Loucy (cell line): ENCODE results near the gene BCL2L11.

Source experiments
- H2AFZ ChIP-seq: fragments of 200-600 bp; sonication (generic); 2 replicates; pipeline ENCODE4 v1.6.0; 2016; ENCODE audit warnings: antibody characterized with exemption, mild to moderate bottlenecking, low read length, moderate library complexity
- H3F3A ChIP-seq: fragments of 200-600 bp; 2 replicates; pipeline ENCODE4 v1.6.0; 2016; ENCODE audit warnings: antibody characterized with exemption, low read depth, mild to moderate bottlenecking
- H3K27me3 ChIP-seq: fragments of 200-600 bp; sonication (generic); 2 replicates; pipeline ENCODE4 v1.6.1; 2014; ENCODE audit warnings: low read length, mild to moderate bottlenecking; ENCODE audit not compliant: insufficient read depth, poor library complexity, severe bottlenecking
- H3K36me3 ChIP-seq: fragments of 200-600 bp; sonication (generic); 2 replicates; pipeline ENCODE4 v1.6.1; 2016; ENCODE audit warnings: low read length; ENCODE audit not compliant: insufficient read depth
- H3K4me1 ChIP-seq: fragments of 200-600 bp; sonication (generic); 2 replicates; pipeline ENCODE4 v1.5.1; 2014; ENCODE audit warnings: low read length, mild to moderate bottlenecking; ENCODE audit not compliant: insufficient read depth, poor library complexity, severe bottlenecking
- H3K4me2 ChIP-seq: fragments of 200-600 bp; sonication (generic); 2 replicates; pipeline ENCODE4 v1.6.0; 2014; ENCODE audit warnings: antibody characterized with exemption, low read length, low read depth, mild to moderate bottlenecking; ENCODE audit not compliant: poor library complexity, severe bottlenecking
- H3K4me3 ChIP-seq: fragments of 200-600 bp; sonication (generic); 2 replicates; pipeline ENCODE4 v1.5.1; 2014; ENCODE audit warnings: low read length, mild to moderate bottlenecking, mixed read lengths; ENCODE audit not compliant: poor library complexity, severe bottlenecking
- H3K79me2 ChIP-seq: fragments of 200-600 bp; sonication (generic); 2 replicates; pipeline ENCODE4 v1.6.1; 2014; ENCODE audit warnings: low read length; ENCODE audit not compliant: insufficient read depth
- H3K9ac ChIP-seq: fragments of 200-600 bp; sonication (generic); 2 replicates; pipeline ENCODE4 v1.6.0; 2014; ENCODE audit warnings: mild to moderate bottlenecking, low read depth, low read length, moderate library complexity; ENCODE audit not compliant: poor library complexity, severe bottlenecking
- H3K9me2 ChIP-seq: fragments of 200-600 bp; sonication (generic); replicated peaks from 2 replicates; pipeline ENCODE4 v1.6.1; 2016; ENCODE audit warnings: low read depth, low read length, mixed read lengths
- H3K9me3 ChIP-seq: fragments of 200-600 bp; sonication (generic); 2 replicates; pipeline ENCODE4 v1.6.1; 2014; ENCODE audit warnings: mild to moderate bottlenecking, antibody characterized with exemption, low read length, low read depth; ENCODE audit not compliant: insufficient read depth
- H4K20me1 ChIP-seq: fragments of 200-600 bp; sonication (generic); 2 replicates; pipeline ENCODE4 v1.6.0; 2014; ENCODE audit warnings: antibody characterized with exemption, low read length, mild to moderate bottlenecking; ENCODE audit not compliant: insufficient read depth, poor library complexity, severe bottlenecking
- CTCF ChIP-seq: fragments of 200-600 bp; sonication (generic); conservative IDR thresholded peaks from 2 replicates; pipeline ENCODE4 v1.5.1; 2014; ENCODE audit warnings: mild to moderate bottlenecking, antibody characterized with exemption, low read length
- EZH2phosphoT487 ChIP-seq: fragments of 200-600 bp; IDR thresholded peaks from 2 replicates; pipeline ENCODE4 v1.6.1; 2018; ENCODE audit warnings: antibody characterized with exemption, mild to moderate bottlenecking, moderate library complexity, borderline replicate concordance

The BCL2L11 gene

GRCh38 chr2:111134055-111134454, 13.3 kb downstream of the BCL2L11 start:
- peaks cover 53% of the 10 kb centered on the region; the same call in 1 of the 2 replicates for H3K79me2 ChIP-seq
- H4K20me1 ChIP-seq = no peaks in the 10 kb centered on the region
- peak overlapping the region; percentile 58 for H3K9ac ChIP-seq
- H3K27me3 ChIP-seq = no peaks in the 10 kb centered on the region
- H3K36me3 ChIP-seq = no peaks in the 10 kb centered on the region; the same call in 1 of the 2 replicates
- peaks cover 66% of the 10 kb centered on the region for H3K4me1 ChIP-seq
- no peaks in the 10 kb centered on the region for H3K9me3 ChIP-seq
- peak overlapping the region; percentile 70 for H3K4me2 ChIP-seq
- no peak overlapping the region for H2AFZ ChIP-seq
- H3F3A ChIP-seq = peaks cover 4% of the 10 kb centered on the region; the same call in 1 of the 2 replicates
- H3K9me2 ChIP-seq = no peaks in the 10 kb centered on the region
- TF ChIP-seq EZH2phosphoT487 (no peak), CTCF (peak; percentile 55)
- peak overlapping the region; percentile 57 for H3K4me3 ChIP-seq

- peak overlapping the region; percentile 58 for H3K9ac ChIP-seq
- no peaks in the 10 kb centered on the region for H3K9me3 ChIP-seq
- H3K79me2 ChIP-seq = peaks cover 56% of the 10 kb centered on the region
- no peaks in the 10 kb centered on the region for H3K9me2 ChIP-seq
- H4K20me1 ChIP-seq = no peaks in the 10 kb centered on the region
- peaks cover 4% of the 10 kb centered on the region; the same call in 1 of the 2 replicates for H3F3A ChIP-seq
- peaks cover 72% of the 10 kb centered on the region for H3K4me1 ChIP-seq
- no peaks in the 10 kb centered on the region for H3K27me3 ChIP-seq
- no peak overlapping the region for H2AFZ ChIP-seq
- TF ChIP-seq CTCF (no peak), EZH2phosphoT487 (no peak)
- peaks cover 4% of the 10 kb centered on the region; the same call in 1 of the 2 replicates for H3K36me3 ChIP-seq
- H3K4me2 ChIP-seq = peak overlapping the region; percentile 70
- peak overlapping the region; percentile 24 for H3K4me3 ChIP-seq
Observed at GRCh38 chr2:111135237-111135909, 14.7 kb downstream of the BCL2L11 start.

GRCh38 chr2:111135910-111136297, 15.2 kb downstream of the BCL2L11 start:
- peak overlapping the region; percentile 58 for H3K9ac ChIP-seq
- TF ChIP-seq EZH2phosphoT487 = no peak
- peak; percentile 63 for TF ChIP-seq CTCF
- peak overlapping the region; percentile 70 for H3K4me2 ChIP-seq
- peak overlapping the region; percentile 24 for H3K4me3 ChIP-seq
- H3F3A ChIP-seq = peaks cover 4% of the 10 kb centered on the region; the same call in 1 of the 2 replicates
- H3K4me1 ChIP-seq = peaks cover 72% of the 10 kb centered on the region
- H3K79me2 ChIP-seq = peaks cover 55% of the 10 kb centered on the region
- no peak overlapping the region for H2AFZ ChIP-seq
- H3K36me3 ChIP-seq = peaks cover 4% of the 10 kb centered on the region; the same call in 1 of the 2 replicates
- no peaks in the 10 kb centered on the region for H3K9me2 ChIP-seq
- H4K20me1 ChIP-seq = no peaks in the 10 kb centered on the region
- H3K27me3 ChIP-seq = no peaks in the 10 kb centered on the region
- no peaks in the 10 kb centered on the region for H3K9me3 ChIP-seq
